GM23338 (cell line): ENCODE results near the gene ANO6. TPM values are rescaled to one million over a fixed set of nuclear protein-coding genes. Genes with fewer than 3 reads are reported as not detected.
A peak's percentile ranks its signal among the peaks of the same experiment; 100 is the strongest.
"Not testable (repeated sequence)": the region's sequence is repeated elsewhere in the genome, so short reads cannot be mapped to it uniquely, and the experiment has no call there.

Source experiments
- ATAC-seq: fragments of 200-7000 bp; cut with Tn5 transposase; 3 replicates; pipeline ENCODE4 v1.9.1; 2020
- DNase-seq: peaks from one replicate; pipeline ENCODE4 v3.0.0-alpha.2; 2015; ENCODE audit warnings: low spot score
- H2AFZ ChIP-seq: fragments of 200-600 bp; sonication (generic); 2 replicates; pipeline ENCODE4 v1.8.0; 2016; ENCODE audit warnings: antibody characterized with exemption, mild to moderate bottlenecking, moderate library complexity
- H3F3A ChIP-seq: fragments of 200-600 bp; sonication (generic); replicated peaks from 2 replicates; pipeline ENCODE4 v1.8.0; 2017; ENCODE audit warnings: antibody characterized with exemption, mixed run types, low read depth
- H3K27ac ChIP-seq: fragments of 200-600 bp; sonication (generic); 2 replicates; pipeline ENCODE4 v1.6.1; 2016; ENCODE audit warnings: low read depth
- H3K27me3 ChIP-seq: fragments of 200-600 bp; sonication (generic); 2 replicates; pipeline ENCODE4 v1.8.0; 2016; ENCODE audit warnings: mild to moderate bottlenecking, mixed run types, moderate library complexity; ENCODE audit not compliant: insufficient read depth
- H3K36me3 ChIP-seq: fragments of 200-600 bp; sonication (generic); 2 replicates; pipeline ENCODE4 v1.8.0; 2016; ENCODE audit warnings: mild to moderate bottlenecking; ENCODE audit not compliant: insufficient read depth
- H3K4me1 ChIP-seq: fragments of 200-600 bp; sonication (generic); 2 replicates; pipeline ENCODE4 v1.8.0; 2016; ENCODE audit warnings: mild to moderate bottlenecking, moderate library complexity; ENCODE audit not compliant: insufficient read depth
- H3K4me2 ChIP-seq: fragments of 200-600 bp; sonication (generic); 2 replicates; pipeline ENCODE4 v1.7.1; 2017; ENCODE audit warnings: mixed run types
- H3K4me3 ChIP-seq: fragments of 200-600 bp; sonication (generic); 2 replicates; pipeline ENCODE4 v1.6.1; 2016; ENCODE audit warnings: mixed run types
- H3K79me2 ChIP-seq: fragments of 200-600 bp; sonication (generic); replicated peaks from 2 replicates; pipeline ENCODE4 v1.8.0; 2017; ENCODE audit warnings: mild to moderate bottlenecking; ENCODE audit not compliant: insufficient read depth
- H3K9me2 ChIP-seq: fragments of 200-600 bp; sonication (generic); 2 replicates; pipeline ENCODE4 v1.8.0; 2017; ENCODE audit not compliant: insufficient read depth
- H4K20me1 ChIP-seq: fragments of 200-600 bp; sonication (generic); replicated peaks from 2 replicates; pipeline ENCODE4 v1.8.0; 2017; ENCODE audit warnings: mild to moderate bottlenecking; ENCODE audit not compliant: insufficient read depth
- H3K27ac Mint-ChIP-seq: 2 replicates; pipeline ENCODE4 v1.8.0; 2020; ENCODE audit warnings: inconsistent platforms, mild to moderate bottlenecking, moderate library complexity, mixed read lengths
- H3K27me3 Mint-ChIP-seq: 3 replicates; pipeline ENCODE4 v1.8.0; 2022; ENCODE audit warnings: low read depth, mild to moderate bottlenecking, moderate library complexity, mixed read lengths, inconsistent platforms; ENCODE audit not compliant: insufficient read depth, poor library complexity
- H3K36me3 Mint-ChIP-seq: 3 replicates; pipeline ENCODE4 v1.8.0; 2021; ENCODE audit warnings: low read depth, mild to moderate bottlenecking, inconsistent platforms, moderate library complexity, mixed read lengths
- H3K4me1 Mint-ChIP-seq: 3 replicates; pipeline ENCODE4 v1.8.0; 2020; ENCODE audit warnings: mild to moderate bottlenecking, inconsistent platforms, mixed read lengths
- H3K4me3 Mint-ChIP-seq: 3 replicates; pipeline ENCODE4 v1.8.0; 2021; ENCODE audit warnings: moderate library complexity, mild to moderate bottlenecking, inconsistent platforms, mixed read lengths
- H3K9me3 Mint-ChIP-seq: 3 replicates; pipeline ENCODE4 v1.8.0; 2020; ENCODE audit warnings: moderate library complexity, mild to moderate bottlenecking, inconsistent platforms, mixed read lengths
- CREB1 ChIP-seq: fragments of 250-450 bp; sonication (Bioruptor Pico); IDR thresholded peaks from 2 replicates; pipeline ENCODE4 v1.5.0; 2020; ENCODE audit warnings: low read depth, mild to moderate bottlenecking, moderate library complexity
- JUNB ChIP-seq: IDR thresholded peaks from one replicate; pipeline ENCODE4 v1.6.1; 2016; ENCODE audit warnings: antibody characterized with exemption; ENCODE audit not compliant: unreplicated experiment
- STAT1 ChIP-seq: IDR thresholded peaks from one replicate; pipeline ENCODE4 v1.6.1; 2016; ENCODE audit warnings: antibody characterized with exemption; ENCODE audit not compliant: unreplicated experiment
- ZNF114 ChIP-seq: fragments of 250-450 bp; sonication (Bioruptor Pico); IDR thresholded peaks from 2 replicates; pipeline ENCODE4 v1.5.0; 2020; ENCODE audit warnings: mild to moderate bottlenecking, moderate library complexity
- ZNF331 ChIP-seq: fragments of 250-450 bp; sonication (Bioruptor Pico); IDR thresholded peaks from 2 replicates; pipeline ENCODE4 v1.5.0; 2020; ENCODE audit warnings: low read depth, mild to moderate bottlenecking, moderate library complexity
- polyA plus RNA-seq: library from polyadenylated mRNA; unstranded; fragments of >200 nt; fragmentation: Nextera tagmentation; extraction: Ambion mirVana; gene quantifications from 2 replicates; pipeline ENCODE4 v1.2.1, GENCODE V29; 2016
- total RNA-seq: library from RNA; depleted of rRNA; stranded (reverse); fragments of >200 nt; shearing (Covaris generic); gene quantifications from 2 replicates; pipeline ENCODE4 v1.2.3, GENCODE V29; 2014
- TF ChIP-seq, protein P1 (sequence below): fragments of 250-450 bp; sonication (Bioruptor Pico); IDR thresholded peaks from 2 replicates; pipeline ENCODE4 v1.5.0; 2020; ENCODE audit warnings: mild to moderate bottlenecking, moderate library complexity
- TF ChIP-seq, protein P2 (sequence below): IDR thresholded peaks from 2 replicates; pipeline ENCODE4 v1.6.1; 2016; ENCODE audit warnings: antibody characterized with exemption
- TF ChIP-seq, protein P3 (sequence below), 2 experiments: fragments of 200-600 bp in 1 of 2; sonication (generic) in 1 of 2; conservative IDR thresholded peaks; 2 replicates each; pipeline versions ENCODE4 v1.5.1 to v1.6.1; 2016 to 2017; ENCODE audit warnings: antibody characterized with exemption in 2 of 2, low read depth in 2 of 2, mild to moderate bottlenecking in 2 of 2, moderate library complexity in 1 of 2

The ANO6 gene
- total and polyA plus RNA-seq, 2 experiments from 2014 or later = 21.1 to 48.9 TPM

DNA sequence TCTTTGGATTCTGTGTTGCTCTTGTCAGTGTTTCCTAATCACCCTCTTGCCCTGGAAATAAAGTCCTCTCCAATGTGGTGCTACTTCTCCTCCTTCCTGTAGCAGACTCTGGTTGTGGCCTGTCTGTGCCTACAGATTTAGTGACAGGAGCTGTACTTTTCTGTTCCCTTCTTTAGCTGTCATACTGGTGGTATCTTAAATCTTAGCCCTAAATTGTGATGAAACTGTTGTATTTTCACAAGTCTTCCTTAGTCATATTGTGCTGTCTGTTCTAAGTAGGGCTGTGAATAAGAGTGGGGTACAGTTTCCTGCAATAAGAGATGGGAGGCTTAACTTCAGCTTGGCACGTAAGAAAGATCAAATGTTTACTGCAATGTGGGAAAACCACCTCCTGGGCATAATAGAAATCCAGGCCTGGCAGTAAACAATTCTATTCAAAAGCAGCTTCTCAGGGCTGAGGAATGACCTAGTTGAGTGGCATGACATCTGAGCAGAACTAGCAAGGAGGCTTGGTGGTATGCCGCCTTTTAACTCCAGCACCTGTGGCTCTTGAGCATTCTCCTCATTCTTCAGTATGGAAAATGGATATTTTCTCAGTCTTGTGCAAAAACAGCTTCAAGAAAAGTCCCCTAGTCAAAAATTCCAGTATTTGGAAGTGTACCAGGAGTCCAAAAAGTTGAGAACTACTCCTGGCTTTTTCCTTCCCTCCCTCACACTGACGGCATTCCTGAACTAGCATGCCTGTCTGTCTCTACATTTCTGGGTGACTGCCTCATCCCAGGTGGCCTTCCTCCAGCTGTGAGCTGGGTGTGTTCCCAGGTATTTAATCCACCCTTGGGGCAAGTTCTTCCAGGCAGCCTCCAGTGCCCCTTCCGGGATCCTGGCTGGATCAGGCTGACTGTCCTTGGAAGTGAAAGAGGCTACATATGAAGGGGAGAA lies 19.5 kb downstream of the ANO6 start:
- DNase-seq (peak; percentile 77), ATAC-seq (peak; percentile 73)
- peaks cover 52% of the 10 kb centered on the region for H3K4me1 ChIP-seq
- no peaks in the 10 kb centered on the region for H3K36me3 ChIP-seq
- peak overlapping the region; percentile 42; the same call in 1 of the 2 replicates for H3K4me3 ChIP-seq
- peaks cover 63% of the 10 kb centered on the region for H3K79me2 ChIP-seq
- Mint-ChIP-seq H3K27ac (peak overlapping the region; percentile 95), H3K4me1 (peaks cover 60% of the 10 kb centered on the region), H3K27me3 (peaks cover 5% of the 10 kb centered on the region), H3K9me3 (peaks cover 9% of the 10 kb centered on the region; the same call in 2 of the 3 replicates), H3K4me3 (peak overlapping the region; percentile 51), H3K36me3 (peaks cover 22% of the 10 kb centered on the region)
- 0 out of 2 replicates have a peak, but pooled peaks cover 5% of the 10 kb centered on the region for H3F3A ChIP-seq
- H3K4me2 ChIP-seq = peak overlapping the region; percentile 69
- H3K27ac ChIP-seq = peak overlapping the region; percentile 100
- no peaks in the 10 kb centered on the region for H3K27me3 ChIP-seq
- TF ChIP-seq ZNF331 (CRISPR knock-in tag) = no peak
- no peak for TF ChIP-seq STAT1
- TF ChIP-seq CREB1 (CRISPR knock-in tag) = peak; percentile 10; the same call in 1 of the 2 replicates
- TF ChIP-seq, protein P1, sequence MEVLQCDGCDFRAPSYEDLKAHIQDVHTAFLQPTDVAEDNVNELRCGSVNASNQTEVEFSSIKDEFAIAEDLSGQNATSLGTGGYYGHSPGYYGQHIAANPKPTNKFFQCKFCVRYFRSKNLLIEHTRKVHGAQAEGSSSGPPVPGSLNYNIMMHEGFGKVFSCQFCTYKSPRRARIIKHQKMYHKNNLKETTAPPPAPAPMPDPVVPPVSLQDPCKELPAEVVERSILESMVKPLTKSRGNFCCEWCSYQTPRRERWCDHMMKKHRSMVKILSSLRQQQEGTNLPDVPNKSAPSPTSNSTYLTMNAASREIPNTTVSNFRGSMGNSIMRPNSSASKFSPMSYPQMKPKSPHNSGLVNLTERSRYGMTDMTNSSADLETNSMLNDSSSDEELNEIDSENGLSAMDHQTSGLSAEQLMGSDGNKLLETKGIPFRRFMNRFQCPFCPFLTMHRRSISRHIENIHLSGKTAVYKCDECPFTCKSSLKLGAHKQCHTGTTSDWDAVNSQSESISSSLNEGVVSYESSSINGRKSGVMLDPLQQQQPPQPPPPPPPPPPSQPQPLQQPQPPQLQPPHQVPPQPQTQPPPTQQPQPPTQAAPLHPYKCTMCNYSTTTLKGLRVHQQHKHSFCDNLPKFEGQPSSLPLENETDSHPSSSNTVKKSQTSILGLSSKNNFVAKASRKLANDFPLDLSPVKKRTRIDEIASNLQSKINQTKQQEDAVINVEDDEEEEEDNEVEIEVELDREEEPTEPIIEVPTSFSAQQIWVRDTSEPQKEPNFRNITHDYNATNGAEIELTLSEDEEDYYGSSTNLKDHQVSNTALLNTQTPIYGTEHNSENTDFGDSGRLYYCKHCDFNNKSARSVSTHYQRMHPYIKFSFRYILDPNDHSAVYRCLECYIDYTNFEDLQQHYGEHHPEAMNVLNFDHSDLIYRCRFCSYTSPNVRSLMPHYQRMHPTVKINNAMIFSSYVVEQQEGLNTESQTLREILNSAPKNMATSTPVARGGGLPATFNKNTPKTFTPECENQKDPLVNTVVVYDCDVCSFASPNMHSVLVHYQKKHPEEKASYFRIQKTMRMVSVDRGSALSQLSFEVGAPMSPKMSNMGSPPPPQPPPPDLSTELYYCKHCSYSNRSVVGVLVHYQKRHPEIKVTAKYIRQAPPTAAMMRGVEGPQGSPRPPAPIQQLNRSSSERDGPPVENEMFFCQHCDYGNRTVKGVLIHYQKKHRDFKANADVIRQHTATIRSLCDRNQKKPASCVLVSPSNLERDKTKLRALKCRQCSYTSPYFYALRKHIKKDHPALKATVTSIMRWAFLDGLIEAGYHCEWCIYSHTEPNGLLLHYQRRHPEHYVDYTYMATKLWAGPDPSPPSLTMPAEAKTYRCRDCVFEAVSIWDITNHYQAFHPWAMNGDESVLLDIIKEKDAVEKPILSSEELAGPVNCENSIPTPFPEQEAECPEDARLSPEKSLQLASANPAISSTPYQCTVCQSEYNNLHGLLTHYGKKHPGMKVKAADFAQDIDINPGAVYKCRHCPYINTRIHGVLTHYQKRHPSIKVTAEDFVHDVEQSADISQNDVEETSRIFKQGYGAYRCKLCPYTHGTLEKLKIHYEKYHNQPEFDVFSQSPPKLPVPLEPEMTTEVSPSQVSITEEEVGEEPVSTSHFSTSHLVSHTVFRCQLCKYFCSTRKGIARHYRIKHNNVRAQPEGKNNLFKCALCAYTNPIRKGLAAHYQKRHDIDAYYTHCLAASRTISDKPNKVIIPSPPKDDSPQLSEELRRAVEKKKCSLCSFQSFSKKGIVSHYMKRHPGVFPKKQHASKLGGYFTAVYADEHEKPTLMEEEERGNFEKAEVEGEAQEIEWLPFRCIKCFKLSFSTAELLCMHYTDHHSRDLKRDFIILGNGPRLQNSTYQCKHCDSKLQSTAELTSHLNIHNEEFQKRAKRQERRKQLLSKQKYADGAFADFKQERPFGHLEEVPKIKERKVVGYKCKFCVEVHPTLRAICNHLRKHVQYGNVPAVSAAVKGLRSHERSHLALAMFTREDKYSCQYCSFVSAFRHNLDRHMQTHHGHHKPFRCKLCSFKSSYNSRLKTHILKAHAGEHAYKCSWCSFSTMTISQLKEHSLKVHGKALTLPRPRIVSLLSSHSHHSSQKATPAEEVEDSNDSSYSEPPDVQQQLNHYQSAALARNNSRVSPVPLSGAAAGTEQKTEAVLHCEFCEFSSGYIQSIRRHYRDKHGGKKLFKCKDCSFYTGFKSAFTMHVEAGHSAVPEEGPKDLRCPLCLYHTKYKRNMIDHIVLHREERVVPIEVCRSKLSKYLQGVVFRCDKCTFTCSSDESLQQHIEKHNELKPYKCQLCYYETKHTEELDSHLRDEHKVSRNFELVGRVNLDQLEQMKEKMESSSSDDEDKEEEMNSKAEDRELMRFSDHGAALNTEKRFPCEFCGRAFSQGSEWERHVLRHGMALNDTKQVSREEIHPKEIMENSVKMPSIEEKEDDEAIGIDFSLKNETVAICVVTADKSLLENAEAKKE (CRISPR knock-in tag) = no peak
- TF ChIP-seq, protein P2, sequence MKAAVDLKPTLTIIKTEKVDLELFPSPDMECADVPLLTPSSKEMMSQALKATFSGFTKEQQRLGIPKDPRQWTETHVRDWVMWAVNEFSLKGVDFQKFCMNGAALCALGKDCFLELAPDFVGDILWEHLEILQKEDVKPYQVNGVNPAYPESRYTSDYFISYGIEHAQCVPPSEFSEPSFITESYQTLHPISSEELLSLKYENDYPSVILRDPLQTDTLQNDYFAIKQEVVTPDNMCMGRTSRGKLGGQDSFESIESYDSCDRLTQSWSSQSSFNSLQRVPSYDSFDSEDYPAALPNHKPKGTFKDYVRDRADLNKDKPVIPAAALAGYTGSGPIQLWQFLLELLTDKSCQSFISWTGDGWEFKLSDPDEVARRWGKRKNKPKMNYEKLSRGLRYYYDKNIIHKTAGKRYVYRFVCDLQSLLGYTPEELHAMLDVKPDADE = no peak
- no peak for TF ChIP-seq JUNB
- TF ChIP-seq ZNF114 (CRISPR knock-in tag) = no peak
- TF ChIP-seq, protein P3, sequence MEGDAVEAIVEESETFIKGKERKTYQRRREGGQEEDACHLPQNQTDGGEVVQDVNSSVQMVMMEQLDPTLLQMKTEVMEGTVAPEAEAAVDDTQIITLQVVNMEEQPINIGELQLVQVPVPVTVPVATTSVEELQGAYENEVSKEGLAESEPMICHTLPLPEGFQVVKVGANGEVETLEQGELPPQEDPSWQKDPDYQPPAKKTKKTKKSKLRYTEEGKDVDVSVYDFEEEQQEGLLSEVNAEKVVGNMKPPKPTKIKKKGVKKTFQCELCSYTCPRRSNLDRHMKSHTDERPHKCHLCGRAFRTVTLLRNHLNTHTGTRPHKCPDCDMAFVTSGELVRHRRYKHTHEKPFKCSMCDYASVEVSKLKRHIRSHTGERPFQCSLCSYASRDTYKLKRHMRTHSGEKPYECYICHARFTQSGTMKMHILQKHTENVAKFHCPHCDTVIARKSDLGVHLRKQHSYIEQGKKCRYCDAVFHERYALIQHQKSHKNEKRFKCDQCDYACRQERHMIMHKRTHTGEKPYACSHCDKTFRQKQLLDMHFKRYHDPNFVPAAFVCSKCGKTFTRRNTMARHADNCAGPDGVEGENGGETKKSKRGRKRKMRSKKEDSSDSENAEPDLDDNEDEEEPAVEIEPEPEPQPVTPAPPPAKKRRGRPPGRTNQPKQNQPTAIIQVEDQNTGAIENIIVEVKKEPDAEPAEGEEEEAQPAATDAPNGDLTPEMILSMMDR (conservative IDR thresholded peaks at IDR 0.05; ENCODE audit: low read depth in 2 of 2) = no peak
- H4K20me1 ChIP-seq = 0 out of 2 replicates have a peak, but pooled peaks cover 2% of the 10 kb centered on the region
- no peak overlapping the region for H2AFZ ChIP-seq
- H3K9me2 ChIP-seq = no peaks in the 10 kb centered on the region

DNA sequence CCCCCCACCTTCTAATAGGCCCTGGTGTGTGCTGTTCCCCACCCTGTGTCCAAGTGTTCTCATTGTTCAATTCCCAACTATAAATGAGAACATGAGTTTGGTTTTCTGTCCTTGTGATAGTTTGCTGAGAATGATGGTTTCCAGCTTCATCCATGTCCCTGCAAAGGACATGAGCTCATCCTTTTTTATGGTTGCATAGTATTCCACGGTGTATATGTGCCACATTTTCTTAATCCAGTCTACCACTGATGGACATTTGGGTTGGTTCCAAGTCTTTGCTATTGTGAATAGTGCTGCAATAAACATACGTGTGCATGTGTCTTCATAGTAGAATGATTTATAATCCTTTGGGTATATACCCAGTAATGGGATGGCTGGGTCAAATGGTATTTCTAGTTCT lies 20.5 kb downstream of the ANO6 start:
- Histone ChIP-seq H3K79me2 (peaks cover 67% of the 10 kb centered on the region), H3K4me1 (peaks cover 53% of the 10 kb centered on the region), H3K27ac (peak overlapping the region; percentile 100)
- H2AFZ ChIP-seq, H3K27ac Mint-ChIP-seq, H3K4me3 Mint-ChIP-seq, H3K36me3 ChIP-seq, DNase-seq, ATAC-seq, H3K27me3 Mint-ChIP-seq, H3F3A ChIP-seq, H3K27me3 ChIP-seq, H3K4me2 ChIP-seq, H3K9me2 ChIP-seq, H3K4me3 ChIP-seq, H4K20me1 ChIP-seq, H3K9me3 Mint-ChIP-seq: not testable (repeated sequence)
- Mint-ChIP-seq H3K36me3 (peaks cover 26% of the 10 kb centered on the region), H3K4me1 (peaks cover 65% of the 10 kb centered on the region)
